ENCODE results near the gene HES2. TPM values are rescaled to one million over a fixed set of nuclear protein-coding genes. Genes with fewer than 3 reads are reported as not detected.

HES2 gene
- total and polyA plus RNA-seq, 4 donors = 0.10 TPM; not detected in 3

DNA sequence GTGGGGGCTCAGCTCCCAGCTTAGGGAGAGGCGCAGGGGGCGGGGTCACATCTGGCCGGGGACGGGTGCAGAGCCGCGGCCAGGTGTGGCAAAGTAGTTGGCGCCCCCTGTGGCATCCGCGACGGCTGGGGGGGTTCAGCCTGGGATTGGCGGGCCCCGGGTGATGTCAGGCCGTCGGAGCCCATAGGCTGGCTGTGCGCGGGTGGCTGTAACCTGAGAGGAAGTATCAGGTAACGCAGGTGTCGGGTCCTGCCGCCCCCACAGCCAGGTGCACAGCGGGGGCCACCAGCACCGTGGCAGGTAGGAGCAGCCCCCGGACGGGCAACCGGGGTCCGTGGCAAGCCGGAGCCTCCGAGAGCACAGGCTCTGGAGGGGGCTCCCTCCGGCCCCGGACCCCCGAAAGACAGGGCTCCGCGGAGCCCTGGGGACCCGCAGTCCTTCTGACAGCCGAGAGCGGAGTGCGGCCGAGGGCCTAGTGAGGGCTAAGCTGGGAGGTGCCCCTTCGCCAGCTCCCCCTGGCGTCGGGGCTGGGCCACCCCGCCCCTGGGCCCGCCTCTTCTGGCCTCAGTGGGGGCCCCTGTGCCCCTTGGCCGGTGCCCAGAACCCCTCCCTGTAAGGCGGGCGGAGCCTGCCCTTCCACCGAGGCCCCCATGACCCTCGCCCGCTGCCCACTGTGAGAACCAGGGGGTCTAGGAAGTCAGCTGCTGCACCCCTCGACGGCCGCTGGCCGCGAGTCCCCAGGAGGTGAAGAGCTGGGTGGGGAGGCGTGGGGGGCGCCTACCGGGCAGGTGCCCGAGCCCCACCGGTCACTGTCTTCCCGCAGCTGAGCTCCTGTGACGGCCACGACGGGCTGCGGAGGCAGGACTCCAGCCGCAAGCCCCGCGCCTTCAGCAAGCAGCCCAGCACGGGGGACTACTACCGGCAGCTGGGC, 28.4 kb upstream of the HES2 start:
- H3K27ac ChIP-seq (ENCODE audit: low read depth in 1 of 2, low read length in 2 of 2) = peak overlapping the region; percentile 70 to 76
- H3K4me1 ChIP-seq (ENCODE audit: control insufficient read depth in 4 of 4, insufficient read depth in 4 of 4, low read length in 3 of 4) = peaks cover 34 to 75% (median 52%) of the 10 kb centered on the region in 4 donors
- no peaks in the 10 kb centered on the region for H3K36me3 ChIP-seq (ENCODE audit: control insufficient read depth in 4 of 4, insufficient read depth in 3 of 4, low read depth in 1 of 4, low read length in 3 of 4)
- no peak for DNase-seq (ENCODE audit: low spot score)
- TF ChIP-seq FOXA2 (IDR thresholded peaks at IDR 0.05) (no peak), RAD21 (IDR thresholded peaks at IDR 0.05) (no peak), SP1 (IDR thresholded peaks at IDR 0.05) (peak; percentile 34)
- TF ChIP-seq, protein P1, sequence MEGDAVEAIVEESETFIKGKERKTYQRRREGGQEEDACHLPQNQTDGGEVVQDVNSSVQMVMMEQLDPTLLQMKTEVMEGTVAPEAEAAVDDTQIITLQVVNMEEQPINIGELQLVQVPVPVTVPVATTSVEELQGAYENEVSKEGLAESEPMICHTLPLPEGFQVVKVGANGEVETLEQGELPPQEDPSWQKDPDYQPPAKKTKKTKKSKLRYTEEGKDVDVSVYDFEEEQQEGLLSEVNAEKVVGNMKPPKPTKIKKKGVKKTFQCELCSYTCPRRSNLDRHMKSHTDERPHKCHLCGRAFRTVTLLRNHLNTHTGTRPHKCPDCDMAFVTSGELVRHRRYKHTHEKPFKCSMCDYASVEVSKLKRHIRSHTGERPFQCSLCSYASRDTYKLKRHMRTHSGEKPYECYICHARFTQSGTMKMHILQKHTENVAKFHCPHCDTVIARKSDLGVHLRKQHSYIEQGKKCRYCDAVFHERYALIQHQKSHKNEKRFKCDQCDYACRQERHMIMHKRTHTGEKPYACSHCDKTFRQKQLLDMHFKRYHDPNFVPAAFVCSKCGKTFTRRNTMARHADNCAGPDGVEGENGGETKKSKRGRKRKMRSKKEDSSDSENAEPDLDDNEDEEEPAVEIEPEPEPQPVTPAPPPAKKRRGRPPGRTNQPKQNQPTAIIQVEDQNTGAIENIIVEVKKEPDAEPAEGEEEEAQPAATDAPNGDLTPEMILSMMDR (IDR thresholded peaks at IDR 0.05; ENCODE audit: low read depth, low read length, missing input control) = peak; percentile 25
- H3K4me3 ChIP-seq (ENCODE audit: low read depth in 1 of 3, low read length in 3 of 3) = peak overlapping the region in 2 of 3 donors; percentile 41 to 55
- WGBS = 2% methylated on average over 68 of the region's 68 CpGs
- no peaks in the 10 kb centered on the region for H3K27me3 ChIP-seq (ENCODE audit: control insufficient read depth in 4 of 4, insufficient read depth in 4 of 4, low read length in 3 of 4)
- H3K9ac ChIP-seq (ENCODE audit: low read depth in 1 of 2, low read length in 2 of 2) = no peak overlapping the region
- H3K9me3 ChIP-seq (ENCODE audit: control insufficient read depth in 4 of 4, low read length in 3 of 4) = no peaks in the 10 kb centered on the region

DNA sequence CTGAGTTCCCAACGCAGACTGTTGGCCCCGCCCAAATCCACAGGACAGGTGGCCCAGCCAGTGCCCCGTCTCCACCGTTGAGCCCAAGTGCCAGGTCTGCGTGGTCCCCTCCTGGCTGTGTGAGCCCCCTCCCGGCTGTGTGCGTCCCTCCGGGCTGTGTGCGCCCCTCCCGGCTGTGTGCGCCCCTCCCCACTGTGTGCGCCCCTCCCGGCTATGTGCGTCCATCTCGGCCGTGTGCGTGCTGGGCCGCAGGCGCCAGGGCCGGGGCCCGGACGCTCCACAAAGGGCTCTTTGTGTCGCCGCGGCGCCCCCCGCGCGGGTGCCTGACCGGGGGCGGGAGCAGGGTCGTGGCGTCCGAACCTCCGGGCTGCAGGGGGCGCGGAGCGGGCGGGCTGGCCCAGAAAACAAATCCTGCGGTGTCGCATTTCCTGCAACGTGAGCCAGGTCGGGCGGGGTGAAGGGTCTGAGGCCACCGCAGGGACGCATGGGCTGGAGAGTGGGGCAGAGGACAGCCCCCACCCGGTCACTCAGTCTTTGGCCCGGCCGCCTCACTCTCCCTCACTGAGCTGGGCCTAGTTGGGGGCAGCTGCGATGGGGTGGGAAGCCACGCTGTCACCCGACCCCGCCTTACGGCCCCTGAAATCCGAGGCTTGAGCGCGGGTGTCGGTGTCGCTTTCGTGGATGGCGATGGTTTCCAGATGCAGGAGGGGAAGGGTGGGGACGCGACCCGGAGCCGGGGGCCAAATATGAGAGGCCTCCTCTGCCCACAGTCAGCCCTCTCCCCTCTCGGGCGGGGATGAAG, 27.5 kb upstream of the HES2 start:
- TF ChIP-seq EGR1 (IDR thresholded peaks at IDR 0.05; ENCODE audit: low read depth in 2 of 2) (no peak), RAD21 (IDR thresholded peaks at IDR 0.05) (no peak), RXRA (IDR thresholded peaks at IDR 0.05) (no peak), HNF4G (IDR thresholded peaks at IDR 0.05) (no peak)
- TF ChIP-seq, protein P2, sequence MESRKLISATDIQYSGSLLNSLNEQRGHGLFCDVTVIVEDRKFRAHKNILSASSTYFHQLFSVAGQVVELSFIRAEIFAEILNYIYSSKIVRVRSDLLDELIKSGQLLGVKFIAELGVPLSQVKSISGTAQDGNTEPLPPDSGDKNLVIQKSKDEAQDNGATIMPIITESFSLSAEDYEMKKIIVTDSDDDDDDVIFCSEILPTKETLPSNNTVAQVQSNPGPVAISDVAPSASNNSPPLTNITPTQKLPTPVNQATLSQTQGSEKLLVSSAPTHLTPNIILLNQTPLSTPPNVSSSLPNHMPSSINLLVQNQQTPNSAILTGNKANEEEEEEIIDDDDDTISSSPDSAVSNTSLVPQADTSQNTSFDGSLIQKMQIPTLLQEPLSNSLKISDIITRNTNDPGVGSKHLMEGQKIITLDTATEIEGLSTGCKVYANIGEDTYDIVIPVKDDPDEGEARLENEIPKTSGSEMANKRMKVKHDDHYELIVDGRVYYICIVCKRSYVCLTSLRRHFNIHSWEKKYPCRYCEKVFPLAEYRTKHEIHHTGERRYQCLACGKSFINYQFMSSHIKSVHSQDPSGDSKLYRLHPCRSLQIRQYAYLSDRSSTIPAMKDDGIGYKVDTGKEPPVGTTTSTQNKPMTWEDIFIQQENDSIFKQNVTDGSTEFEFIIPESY (IDR thresholded peaks at IDR 0.05) = no peak
- 2% methylated on average over 67 of the region's 67 CpGs for WGBS
- Histone ChIP-seq H3K36me3 (ENCODE audit: control insufficient read depth in 4 of 4, insufficient read depth in 3 of 4, low read depth in 1 of 4, low read length in 3 of 4) (no peaks in the 10 kb centered on the region), H3K9me3 (ENCODE audit: control insufficient read depth in 4 of 4, low read length in 3 of 4) (no peaks in the 10 kb centered on the region), H3K27ac (ENCODE audit: low read depth in 1 of 2, low read length in 2 of 2) (peak overlapping the region; percentile 70 to 76), H3K9ac (ENCODE audit: low read depth in 1 of 2, low read length in 2 of 2) (no peak overlapping the region), H3K4me1 (ENCODE audit: control insufficient read depth in 4 of 4, insufficient read depth in 4 of 4, low read length in 3 of 4) (peaks cover 31 to 66% (median 46%) of the 10 kb centered on the region in 4 donors), H3K27me3 (ENCODE audit: control insufficient read depth in 4 of 4, insufficient read depth in 4 of 4, low read length in 3 of 4) (no peaks in the 10 kb centered on the region), H3K4me3 (ENCODE audit: low read depth in 1 of 3, low read length in 3 of 3) (peak overlapping the region in 2 of 3 donors; percentile 32 to 55)
- no peak for DNase-seq (ENCODE audit: low spot score)

DNA sequence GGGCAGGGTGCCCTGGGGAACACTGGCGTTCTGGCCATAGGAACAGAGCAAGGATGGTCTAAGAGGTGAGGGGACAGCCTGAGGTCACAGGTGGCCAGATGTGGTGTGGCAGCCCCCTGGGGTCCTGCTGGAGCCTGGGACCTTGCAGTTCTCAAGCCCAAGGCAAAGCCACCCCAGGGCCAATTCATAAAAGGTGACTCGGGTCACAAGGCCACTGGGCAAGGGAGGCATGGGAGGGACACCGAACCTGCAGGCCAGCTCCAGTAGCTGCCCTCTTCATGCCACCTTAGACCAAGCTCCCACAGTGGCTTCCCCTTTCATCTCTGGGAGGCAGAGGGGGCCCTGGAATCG, 26.9 kb upstream of the HES2 start:
- H3K27ac ChIP-seq (ENCODE audit: low read depth in 1 of 2, low read length in 2 of 2) = peak overlapping the region; percentile 70 to 76

More for the DNA sequence above, 26.9 kb upstream of the HES2 start:
- Histone ChIP-seq H3K9me3 (ENCODE audit: control insufficient read depth in 4 of 4, low read length in 3 of 4) (no peaks in the 10 kb centered on the region), H3K36me3 (ENCODE audit: control insufficient read depth in 4 of 4, insufficient read depth in 3 of 4, low read depth in 1 of 4, low read length in 3 of 4) (no peaks in the 10 kb centered on the region), H3K9ac (ENCODE audit: low read depth in 1 of 2, low read length in 2 of 2) (no peak overlapping the region), H3K4me3 (ENCODE audit: low read depth in 1 of 3, low read length in 3 of 3) (peak overlapping the region in 2 of 3 donors; percentile 32 to 55), H3K27me3 (ENCODE audit: control insufficient read depth in 4 of 4, insufficient read depth in 4 of 4, low read length in 3 of 4) (no peaks in the 10 kb centered on the region), H3K4me1 (ENCODE audit: control insufficient read depth in 4 of 4, insufficient read depth in 4 of 4, low read length in 3 of 4) (peaks cover 31 to 61% (median 44%) of the 10 kb centered on the region in 4 donors)
- no peak for DNase-seq (ENCODE audit: low spot score)
- 29% methylated on average over 4 of the region's 4 CpGs for WGBS
- TF ChIP-seq HNF4A (conservative IDR thresholded peaks at IDR 0.05) = no peak

All from liver (tissue), 9 donors.